Kidney epithelial cell (primary cell): ENCODE measurements around the gene POU2F1. TPM values are rescaled to one million over a fixed set of nuclear protein-coding genes. Genes with fewer than 3 reads are reported as not detected.

Experiments
- DNase-seq: peaks from one replicate; pipeline ENCODE4 v3.0.0-alpha.2; 2010; ENCODE audit warnings: low read depth
- H3K27me3 ChIP-seq: 2 replicates; pipeline ENCODE4 v1.6.0; 2011; ENCODE audit warnings: low read length; ENCODE audit not compliant: control insufficient read depth, insufficient read depth
- H3K36me3 ChIP-seq: 2 replicates; pipeline ENCODE4 v1.5.1; 2011; ENCODE audit warnings: low read length; ENCODE audit not compliant: control insufficient read depth, insufficient read depth
- H3K4me3 ChIP-seq: 2 replicates; pipeline ENCODE4 v1.5.1; 2011; ENCODE audit warnings: low read depth, mild to moderate bottlenecking, control low read depth, low read length
- total RNA-seq: library from RNA; depleted of rRNA; stranded (reverse); fragments of >200 nt; gene quantifications from 2 replicates; pipeline ENCODE4 v1.2.3, GENCODE V29; 2015
- TF ChIP-seq, protein P1 (sequence below): IDR thresholded peaks from 2 replicates; pipeline ENCODE4 v1.5.1; 2011; ENCODE audit warnings: mild to moderate bottlenecking, moderate library complexity, low read length, control low read depth, inconsistent platforms; ENCODE audit not compliant: insufficient read depth, poor library complexity, severe bottlenecking

Gene POU2F1
- total RNA-seq, 1 donor from 2014 or later: 8.4 TPM

- H3K27me3 ChIP-seq: no peaks in the 10 kb centered on the region
- TF ChIP-seq, protein P1, sequence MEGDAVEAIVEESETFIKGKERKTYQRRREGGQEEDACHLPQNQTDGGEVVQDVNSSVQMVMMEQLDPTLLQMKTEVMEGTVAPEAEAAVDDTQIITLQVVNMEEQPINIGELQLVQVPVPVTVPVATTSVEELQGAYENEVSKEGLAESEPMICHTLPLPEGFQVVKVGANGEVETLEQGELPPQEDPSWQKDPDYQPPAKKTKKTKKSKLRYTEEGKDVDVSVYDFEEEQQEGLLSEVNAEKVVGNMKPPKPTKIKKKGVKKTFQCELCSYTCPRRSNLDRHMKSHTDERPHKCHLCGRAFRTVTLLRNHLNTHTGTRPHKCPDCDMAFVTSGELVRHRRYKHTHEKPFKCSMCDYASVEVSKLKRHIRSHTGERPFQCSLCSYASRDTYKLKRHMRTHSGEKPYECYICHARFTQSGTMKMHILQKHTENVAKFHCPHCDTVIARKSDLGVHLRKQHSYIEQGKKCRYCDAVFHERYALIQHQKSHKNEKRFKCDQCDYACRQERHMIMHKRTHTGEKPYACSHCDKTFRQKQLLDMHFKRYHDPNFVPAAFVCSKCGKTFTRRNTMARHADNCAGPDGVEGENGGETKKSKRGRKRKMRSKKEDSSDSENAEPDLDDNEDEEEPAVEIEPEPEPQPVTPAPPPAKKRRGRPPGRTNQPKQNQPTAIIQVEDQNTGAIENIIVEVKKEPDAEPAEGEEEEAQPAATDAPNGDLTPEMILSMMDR: no peak
- no peak for DNase-seq
- H3K36me3 ChIP-seq: no peaks in the 10 kb centered on the region
- no peak overlapping the region for H3K4me3 ChIP-seq
Observed at GRCh38 chr1:167369933-167370332, 149.2 kb downstream of the POU2F1 start.

DNA sequence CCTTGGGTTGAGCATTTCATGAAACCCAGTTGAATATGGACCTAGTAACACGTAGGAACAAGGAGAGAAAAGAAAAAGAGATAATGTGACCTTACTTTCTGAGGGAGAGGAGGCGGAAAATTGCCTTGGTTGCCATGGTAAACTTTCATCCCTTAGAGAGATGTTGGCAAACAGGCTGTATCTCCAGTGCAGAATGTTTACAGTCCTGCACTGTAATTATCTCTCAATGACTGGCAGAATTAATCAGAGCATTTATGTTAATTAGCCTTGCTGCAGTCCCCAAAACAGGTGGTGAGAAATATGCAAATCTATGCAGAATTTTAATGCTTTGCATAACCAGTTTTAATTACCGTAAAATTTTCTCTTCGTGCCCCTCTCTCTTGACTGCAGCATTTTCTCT is 150.3 kb downstream of the POU2F1 start:
- DNase-seq: no peak
- Histone ChIP-seq H3K36me3 (no peaks in the 10 kb centered on the region), H3K27me3 (no peaks in the 10 kb centered on the region), H3K4me3 (no peak overlapping the region)
- TF ChIP-seq, protein P1: no peak

GRCh38 chr1:167373398-167373797 is 152.7 kb downstream of the POU2F1 start:
- TF ChIP-seq, protein P1: no peak
- DNase-seq: no peak
- Histone ChIP-seq H3K4me3 (no peak overlapping the region), H3K27me3 (no peaks in the 10 kb centered on the region), H3K36me3 (no peaks in the 10 kb centered on the region)

- TF ChIP-seq, protein P1: no peak
- Histone ChIP-seq H3K27me3 (no peaks in the 10 kb centered on the region), H3K36me3 (no peaks in the 10 kb centered on the region), H3K4me3 (no peak overlapping the region)
- no peak for DNase-seq
Observed at GRCh38 chr1:167373986-167374385, 153.3 kb downstream of the POU2F1 start.

DNA sequence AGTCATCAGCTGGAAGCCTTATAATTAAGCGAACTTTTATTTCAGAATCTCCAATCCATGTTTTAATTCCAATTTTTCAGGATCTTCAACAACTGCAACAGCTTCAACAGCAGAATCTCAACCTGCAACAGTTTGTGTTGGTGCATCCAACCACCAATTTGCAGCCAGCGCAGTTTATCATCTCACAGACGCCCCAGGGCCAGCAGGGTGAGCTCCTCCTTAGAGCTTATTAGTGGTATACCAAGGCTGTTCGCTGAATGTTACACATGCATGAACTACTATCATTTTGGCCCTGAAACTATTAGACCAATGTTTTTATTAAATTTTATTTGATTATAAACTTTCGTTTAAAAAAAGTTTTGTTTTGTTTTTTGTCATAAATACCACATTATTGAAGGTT is 155.3 kb downstream of the POU2F1 start:
- DNase-seq: no peak
- no peak overlapping the region for H3K4me3 ChIP-seq

More for the DNA sequence above, 155.3 kb downstream of the POU2F1 start:
- H3K27me3 ChIP-seq: no peaks in the 10 kb centered on the region
- TF ChIP-seq, protein P1: no peak
- no peaks in the 10 kb centered on the region for H3K36me3 ChIP-seq
